Activated gamma-delta T cell treated with Interleukin-2 at 50 U/mL for 16 hours (primary cell): Measurements from ENCODE around the gene HSD17B8.

ENCODE experiments used
- DNase-seq: peaks from one replicate; pipeline ENCODE4 v3.0.0-alpha.2; 2020

HSD17B8 gene

GRCh38 chr6:33171880-33172687 is 32.4 kb upstream of the HSD17B8 start:
- no peak for DNase-seq

- no peak for DNase-seq
Measured at GRCh38 chr6:33172688-33173534, 31.5 kb upstream of the HSD17B8 start.

GRCh38 chr6:33173535-33174180 is 30.8 kb upstream of the HSD17B8 start:
- DNase-seq = no peak

GRCh38 chr6:33174784-33175183 is 29.7 kb upstream of the HSD17B8 start:
- DNase-seq = no peak

DNA sequence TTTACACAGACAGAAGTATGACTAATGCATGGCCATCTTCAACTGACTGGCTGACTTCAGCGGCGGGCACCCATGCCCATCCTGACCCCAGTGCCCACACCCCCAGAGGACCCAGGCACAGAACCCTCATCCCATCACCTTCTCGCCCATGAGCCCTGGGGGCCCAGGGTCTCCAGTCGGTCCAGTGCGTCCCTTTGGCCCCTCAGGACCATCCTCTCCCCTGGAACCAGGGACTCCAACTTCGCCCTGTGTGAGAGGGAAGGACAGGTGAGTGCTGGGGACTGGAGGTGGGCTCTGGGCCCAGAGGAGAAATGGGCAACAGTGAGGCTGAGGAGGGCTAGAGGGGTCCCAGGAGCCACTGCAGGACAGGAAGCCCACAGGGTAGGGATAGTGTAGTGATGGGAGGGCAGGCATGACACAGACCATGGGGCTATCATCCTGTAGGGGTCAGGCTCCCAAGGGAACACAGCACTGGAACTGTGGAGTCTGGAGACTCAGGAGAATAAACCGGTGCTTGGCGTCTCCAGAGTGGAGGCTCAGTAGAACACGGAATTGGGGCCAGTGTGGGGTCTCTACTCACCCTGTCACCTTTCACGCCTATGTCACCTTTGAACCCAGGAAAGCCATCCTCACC is 28.9 kb upstream of the HSD17B8 start:
- no peak for DNase-seq

DNA sequence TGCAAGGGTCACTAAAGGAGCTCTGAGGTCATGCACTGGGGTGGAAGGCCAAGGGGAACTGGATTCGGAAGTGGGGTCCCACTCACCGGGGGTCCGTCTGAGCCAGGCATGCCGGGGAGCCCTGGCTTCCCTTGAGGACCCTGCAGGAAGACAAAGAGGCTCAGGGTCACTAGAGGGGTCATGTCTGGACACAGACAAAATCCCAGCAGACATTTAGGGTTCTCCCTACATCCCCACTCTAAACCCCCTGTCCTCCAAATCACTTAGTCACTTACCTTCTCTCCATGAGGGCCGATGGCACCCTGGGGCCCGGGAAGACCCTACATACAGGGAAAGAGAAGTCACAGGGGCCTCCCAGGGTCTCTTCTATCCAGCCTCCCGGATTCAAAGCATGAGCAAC is 27.5 kb upstream of the HSD17B8 start:
- DNase-seq = no peak

- DNase-seq = no peak
Measured at GRCh38 chr6:33177552-33178446, 26.7 kb upstream of the HSD17B8 start.

DNA sequence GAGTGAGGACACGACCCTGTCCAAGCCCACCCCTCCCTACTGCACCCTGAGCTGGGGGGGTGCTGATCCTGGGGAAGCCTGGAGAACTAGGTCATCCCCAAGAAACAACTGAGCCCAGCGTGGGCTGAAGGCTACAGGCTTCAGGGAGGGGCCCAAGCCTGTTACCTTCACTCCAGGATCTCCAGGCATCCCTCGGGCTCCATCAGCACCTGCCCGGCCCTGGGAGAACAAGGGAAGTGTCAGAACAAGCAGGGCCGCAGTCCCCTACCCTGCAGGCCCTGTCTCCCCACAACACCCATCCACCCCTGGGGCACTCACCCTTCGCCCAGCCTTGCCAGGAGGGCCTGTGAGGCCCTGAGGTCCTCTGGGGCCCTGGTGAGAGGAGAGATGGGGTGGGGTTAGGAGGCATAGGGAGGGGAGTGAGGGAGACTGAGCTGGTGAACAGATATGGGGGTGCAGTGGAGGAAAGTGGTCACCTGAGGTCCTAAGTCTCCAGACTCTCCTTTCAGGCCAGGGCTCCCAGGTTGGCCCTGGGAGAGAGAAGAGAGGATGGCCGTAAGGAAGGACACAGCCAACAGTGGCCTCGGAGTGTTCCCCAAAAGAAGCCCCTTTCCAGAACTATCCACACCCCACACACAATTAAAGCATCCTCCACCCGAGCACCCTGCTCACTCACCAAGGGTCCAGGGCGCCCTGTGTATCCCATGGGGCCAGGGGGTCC is 25.5 kb upstream of the HSD17B8 start:
- no peak for DNase-seq

GRCh38 chr6:33181141-33181540 is 23.3 kb upstream of the HSD17B8 start:
- no peak for DNase-seq

- DNase-seq = no peak
Measured at GRCh38 chr6:33183071-33183683, 21.3 kb upstream of the HSD17B8 start.

DNA sequence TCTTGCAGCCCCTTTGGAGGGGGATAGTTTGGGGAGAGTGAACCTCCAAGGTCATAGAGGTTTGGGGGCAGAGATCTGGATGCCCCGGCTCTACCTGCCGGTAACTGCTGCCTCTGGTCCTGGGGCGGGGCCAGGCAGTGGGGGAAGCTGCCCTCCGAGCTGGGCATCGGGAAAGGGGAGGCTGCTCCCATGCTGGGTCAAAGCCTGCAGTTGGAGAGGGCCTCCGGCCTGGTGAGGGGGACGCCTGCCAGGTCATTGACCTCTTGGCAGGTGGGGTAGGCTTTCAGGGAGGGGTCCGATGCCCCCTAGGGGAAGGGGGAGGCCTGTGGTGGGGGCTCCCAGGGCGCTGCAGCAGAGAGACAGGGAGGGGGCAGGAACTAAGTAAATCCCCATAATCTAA is 19.3 kb upstream of the HSD17B8 start:
- DNase-seq = no peak

DNA sequence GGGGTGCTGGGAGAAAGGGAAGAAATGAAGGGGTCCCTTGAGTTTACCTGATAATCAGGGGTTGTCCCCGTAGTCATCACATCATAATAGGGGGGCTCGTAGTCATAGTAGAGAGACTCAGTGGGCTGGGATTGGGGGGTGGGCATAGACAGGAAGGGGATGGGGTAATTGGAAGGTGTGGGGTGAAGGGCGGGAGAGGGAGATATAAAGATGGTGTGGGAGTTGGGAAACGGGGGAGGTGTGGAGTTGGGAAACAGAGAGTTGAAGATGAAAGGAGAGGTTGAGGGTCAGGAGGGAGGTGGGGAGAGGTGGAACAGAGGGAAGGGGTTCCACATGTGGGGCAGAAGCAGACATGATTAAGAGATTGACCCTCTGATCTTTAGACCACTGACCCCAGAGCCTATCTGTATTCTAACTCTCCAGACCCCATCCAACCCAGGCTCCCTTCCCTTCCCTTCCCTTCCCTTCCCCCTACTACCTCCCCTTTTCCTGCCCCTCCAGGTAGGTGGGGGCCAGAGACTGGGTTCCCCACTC is 18.7 kb upstream of the HSD17B8 start:
- DNase-seq = no peak

DNA sequence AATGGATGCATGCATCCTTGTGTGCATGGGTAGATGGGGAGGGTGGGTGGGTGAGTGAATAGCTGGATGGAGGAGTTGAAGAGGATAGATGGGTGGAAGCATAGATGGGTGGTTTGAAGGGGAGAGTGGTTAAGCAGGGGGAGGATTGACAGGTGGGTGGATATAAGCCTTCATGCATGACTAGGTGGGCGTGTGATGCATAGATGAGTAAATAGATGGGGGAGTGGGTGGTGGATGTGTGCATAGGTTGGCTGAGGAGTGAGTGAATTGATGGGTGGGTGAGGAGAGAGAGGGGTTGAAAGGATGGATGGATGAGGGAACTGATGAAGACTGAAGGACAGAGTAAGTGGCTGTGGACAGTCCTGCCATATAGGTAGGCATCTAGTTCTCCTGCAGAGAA is 16.6 kb upstream of the HSD17B8 start:
- no peak for DNase-seq

- no peak for DNase-seq
Measured at GRCh38 chr6:33189164-33189563, 15.3 kb upstream of the HSD17B8 start.

GRCh38 chr6:33189625-33190448 is 14.6 kb upstream of the HSD17B8 start:
- no peak for DNase-seq

- no peak for DNase-seq
Measured at GRCh38 chr6:33190504-33191107, 13.8 kb upstream of the HSD17B8 start.

GRCh38 chr6:33191383-33192104 is 12.9 kb upstream of the HSD17B8 start:
- DNase-seq = no peak

DNA sequence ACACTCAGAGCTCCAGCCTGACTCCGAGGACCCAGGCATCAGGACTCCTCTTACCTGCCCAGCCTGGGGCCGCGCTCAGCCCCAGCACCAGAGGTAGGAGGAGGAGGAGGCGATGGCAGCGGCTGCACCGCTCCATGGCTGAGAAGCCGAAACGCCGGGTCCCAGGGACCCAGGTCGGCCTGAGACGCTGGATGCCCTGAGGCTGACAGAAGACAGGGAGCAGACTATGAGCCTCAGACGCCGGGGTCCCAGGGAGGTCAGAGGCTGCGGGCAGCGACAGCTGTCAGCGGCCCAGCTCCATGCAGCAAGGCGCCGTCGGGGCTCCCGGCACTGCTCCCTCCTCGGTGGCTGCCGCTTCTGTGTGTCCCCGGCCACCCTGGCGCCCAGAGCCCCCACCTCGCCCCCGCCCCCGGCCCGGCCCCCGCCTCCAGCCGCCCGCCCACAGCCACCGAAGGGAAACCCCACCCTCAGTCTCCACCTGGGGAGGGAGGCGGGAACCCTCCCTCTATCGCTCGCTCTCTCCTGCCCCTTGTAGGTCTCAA is 12.3 kb upstream of the HSD17B8 start, which contains the start of gene COL11A2:
TSS of gene COL11A2 (minus strand) at position 363 of the 542 bp plus-strand sequence. CDS start at position 136, 227 bp downstream.
- DNase-seq = no peak
